NCI-H1436 (cell line): Measurements from ENCODE around the gene MED13L.
"Not testable (repeated sequence)": the region's sequence is repeated elsewhere in the genome, so short reads cannot be mapped to it uniquely, and the experiment has no call there.

Source experiments
- DNase-seq: peaks from one replicate; lab custom pipeline; 2025; lab: John Stamatoyannopoulos, UW

The MED13L gene

DNA sequence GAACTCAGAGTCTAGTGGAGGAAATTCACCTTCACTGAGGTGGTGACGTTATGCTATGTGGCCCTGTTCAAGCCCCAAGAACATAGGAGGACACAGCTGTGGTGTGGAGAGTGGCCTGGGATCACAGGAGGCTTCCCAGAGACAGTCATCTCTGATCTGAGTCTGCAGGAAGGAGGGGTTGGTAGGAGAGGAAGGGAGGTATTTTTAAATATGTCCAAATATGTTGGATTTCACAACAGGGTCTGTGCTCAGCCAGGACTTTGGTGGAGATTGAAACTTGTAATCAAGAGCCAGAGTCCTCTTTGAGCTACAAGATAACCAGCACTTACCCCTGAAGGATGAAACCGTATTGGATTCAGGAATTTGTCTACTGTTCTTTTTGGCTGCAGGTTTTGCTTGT lies 26.4 kb upstream of the MED13L start:
- no peak for DNase-seq

GRCh38 chr12:116303066-116303465 lies 25.6 kb upstream of the MED13L start:
- DNase-seq = no peak

- no peak for DNase-seq
These were observed 24.9 kb upstream of the MED13L start for GRCh38 chr12:116302166-116303058.

DNA sequence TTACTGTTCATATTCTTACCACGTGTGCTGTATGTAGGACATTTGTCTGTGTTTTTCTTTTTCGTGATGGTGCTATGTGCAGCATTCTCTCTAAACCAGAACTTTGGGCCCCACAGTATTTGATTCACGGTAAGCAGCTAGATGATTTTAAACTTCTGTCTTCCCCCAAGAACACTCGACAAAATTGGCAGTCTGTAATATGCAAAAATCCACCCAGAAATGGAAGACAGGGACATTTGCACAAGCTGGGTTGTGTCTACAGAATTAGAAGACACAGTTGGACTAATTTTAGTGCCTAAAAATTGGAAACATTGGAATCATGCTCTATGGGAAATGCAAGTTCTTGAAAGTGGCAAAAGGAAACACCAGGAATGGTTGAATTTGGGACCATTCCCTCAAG lies 24.1 kb upstream of the MED13L start:
- DNase-seq = no peak

DNA sequence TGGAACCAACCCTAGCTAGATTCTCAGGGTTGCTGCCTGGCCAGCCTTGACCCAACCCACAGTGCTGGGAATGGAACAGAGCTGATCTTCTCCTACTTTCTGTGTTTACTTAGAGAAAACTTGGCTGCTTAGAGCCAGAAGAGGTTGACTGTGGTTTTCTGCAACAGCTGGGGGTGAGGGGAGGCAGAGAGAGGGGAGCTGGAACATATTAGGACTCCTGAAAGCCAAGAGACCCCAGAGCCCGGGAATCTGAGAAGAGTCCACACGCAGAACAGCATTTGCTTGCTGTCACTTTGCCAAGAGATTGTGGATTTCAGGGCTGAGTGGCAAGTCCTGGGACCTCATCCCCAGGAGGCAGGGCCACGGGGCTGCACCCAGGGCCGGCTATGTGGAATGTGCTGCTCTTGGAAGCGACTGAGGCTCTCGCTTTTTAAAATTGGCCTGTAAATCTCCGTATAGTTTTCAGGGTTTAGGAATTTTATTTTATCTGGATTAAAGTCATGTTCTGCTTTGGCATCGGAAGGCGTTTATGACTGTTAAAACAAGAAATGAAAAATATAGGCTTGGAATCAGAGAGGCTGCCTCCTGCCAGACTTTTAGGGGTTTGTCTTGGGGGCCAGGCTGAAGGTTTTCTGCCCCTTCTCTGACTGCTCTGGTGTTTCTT lies 22.3 kb upstream of the MED13L start:
- DNase-seq = no peak

DNA sequence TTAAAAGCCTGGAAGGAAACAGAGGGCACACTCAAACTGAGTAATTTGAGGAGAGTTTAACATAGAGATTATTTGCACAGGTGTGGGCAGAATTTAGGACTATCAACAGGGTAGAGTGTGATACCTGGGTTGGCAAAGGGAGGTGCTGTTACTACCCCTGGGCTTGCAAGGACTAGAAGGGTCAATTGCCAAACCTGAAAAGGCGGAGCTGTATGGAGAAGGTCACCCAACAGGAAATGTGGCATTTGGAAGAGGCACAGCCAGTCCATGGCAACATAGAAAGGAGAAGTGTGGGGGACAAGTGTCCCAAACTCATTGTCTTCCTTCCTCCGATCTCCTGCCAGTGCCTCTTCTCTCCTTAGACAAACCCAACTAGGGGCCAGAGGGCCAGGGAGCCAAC lies 21.6 kb upstream of the MED13L start:
- no peak for DNase-seq

DNA sequence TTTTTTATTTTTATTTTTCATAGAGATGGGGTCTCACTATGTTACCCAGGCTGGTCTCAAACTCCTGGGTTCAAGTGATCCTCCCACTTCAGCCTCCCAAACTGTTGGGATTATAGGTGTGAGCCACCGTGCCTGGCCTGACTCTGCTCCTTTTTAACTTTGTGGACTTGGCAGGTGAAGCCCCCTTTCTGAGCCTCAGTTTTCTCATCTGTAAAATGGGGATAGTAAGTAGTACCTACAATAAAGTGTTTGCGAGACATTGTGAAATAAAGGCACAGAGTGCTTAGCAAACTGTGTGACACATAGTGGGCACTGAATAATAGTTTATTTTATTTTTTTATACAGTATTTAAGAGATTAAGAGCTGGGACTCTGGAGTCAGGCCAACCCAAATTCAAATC lies 21.1 kb upstream of the MED13L start:
- DNase-seq = no peak

DNA sequence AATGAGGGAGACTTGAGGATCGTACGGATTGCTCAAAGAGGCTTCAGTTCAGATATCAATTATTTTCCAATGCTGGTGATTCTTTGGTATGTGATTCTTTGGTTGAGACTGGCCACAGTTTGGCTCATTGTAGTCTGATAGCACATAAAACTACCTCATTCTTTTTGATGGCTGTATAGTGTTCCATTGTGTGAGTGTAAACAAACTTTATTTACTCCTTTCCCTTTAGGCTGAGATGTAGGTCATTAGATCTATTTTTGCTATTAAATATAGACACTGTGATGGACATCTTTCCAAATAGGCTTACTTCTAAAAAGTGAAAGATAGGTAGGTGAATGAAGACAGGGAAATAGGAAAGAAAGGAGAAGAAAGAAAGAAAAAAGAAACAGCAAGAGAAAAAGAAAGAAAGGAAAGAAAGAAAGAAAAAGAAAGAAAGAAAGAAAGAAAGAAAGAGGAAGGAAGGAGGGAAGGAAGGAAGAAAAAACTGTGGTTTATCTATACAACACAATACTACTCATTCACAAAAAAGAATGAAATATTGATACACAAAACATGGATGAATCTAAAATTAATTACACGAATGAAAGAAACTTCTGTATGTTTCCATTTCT lies 19.8 kb upstream of the MED13L start:
- DNase-seq = no peak

DNA sequence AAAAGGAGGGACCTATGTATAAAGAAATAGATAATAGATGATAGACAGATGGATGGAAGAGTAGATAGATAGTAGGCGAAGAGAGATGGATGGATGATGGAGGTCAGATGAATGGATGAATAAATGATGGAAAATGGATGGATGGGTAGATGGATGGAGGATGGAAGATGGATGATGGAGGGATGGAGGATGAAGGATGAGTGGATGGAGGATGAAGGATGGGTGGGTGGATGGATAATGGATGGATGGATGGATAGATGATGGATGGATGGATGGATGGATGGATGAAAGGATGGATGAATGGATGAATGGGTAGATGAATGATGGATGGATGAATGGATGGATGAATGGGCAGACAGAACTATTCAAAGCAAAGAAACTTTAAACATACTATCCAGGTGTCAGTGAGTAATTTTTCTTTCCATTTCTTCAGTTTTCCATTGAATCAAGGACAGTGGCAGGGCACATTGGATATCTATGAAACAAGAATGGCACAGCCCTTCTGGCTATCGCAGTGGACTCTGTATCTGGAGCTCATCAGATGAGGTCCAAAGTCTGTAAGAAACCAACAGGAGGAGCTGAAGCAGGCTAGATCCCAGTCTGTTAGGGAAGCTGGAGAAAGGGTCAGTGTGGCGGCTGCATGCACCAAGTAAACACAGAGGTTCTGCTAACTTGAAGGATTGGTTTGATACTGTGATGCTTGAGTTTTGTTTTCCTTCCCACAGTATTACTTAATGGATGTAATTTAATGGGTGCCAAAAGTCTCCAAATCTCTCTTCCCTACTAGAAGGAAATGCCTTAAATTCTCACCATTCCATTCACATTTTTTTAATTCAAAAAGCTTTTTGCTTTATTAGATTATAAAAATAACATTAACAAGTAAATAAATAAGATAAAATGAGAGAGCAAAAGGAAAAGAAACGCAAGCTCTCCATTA lies 18.1 kb upstream of the MED13L start:
- no peak for DNase-seq

DNA sequence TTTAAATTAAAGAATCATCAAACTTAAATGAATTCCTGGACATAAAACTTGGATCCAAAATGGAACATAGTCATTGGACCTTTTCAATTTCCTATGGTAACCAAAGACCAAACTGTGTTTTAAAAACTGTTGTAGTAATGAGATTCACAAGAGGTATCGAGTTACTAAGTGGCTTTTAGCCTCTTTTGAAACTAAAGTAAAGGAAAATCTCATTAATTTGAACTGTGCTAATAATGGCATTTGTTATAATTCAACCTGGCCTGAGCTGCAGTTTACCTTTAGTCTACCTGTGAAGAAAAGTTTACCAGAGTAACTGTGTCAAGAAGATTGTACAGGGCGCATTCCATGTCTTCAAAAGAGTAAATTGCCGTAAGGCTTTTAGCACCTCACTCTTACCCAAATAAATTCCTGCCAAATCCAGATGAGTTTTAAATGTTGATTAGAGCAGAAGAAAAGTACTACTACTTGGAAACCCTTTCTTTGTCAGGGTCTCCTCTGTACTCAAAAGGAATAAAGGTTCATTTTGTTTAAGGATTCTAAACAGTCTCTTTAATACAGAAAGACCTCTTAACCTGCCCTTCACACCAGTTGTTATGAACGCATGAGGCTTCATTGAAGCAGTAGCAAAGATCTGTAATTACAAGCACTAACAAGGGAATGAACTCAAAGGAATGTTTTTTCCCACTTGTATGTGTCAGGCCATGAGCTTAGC lies 17.1 kb upstream of the MED13L start:
- no peak for DNase-seq

- DNase-seq = no peak
These were observed 16.4 kb upstream of the MED13L start for GRCh38 chr12:116293687-116294453.

GRCh38 chr12:116291218-116291617 lies 13.7 kb upstream of the MED13L start:
- DNase-seq = no peak

GRCh38 chr12:116288735-116289134 lies 11.2 kb upstream of the MED13L start:
- no peak for DNase-seq

DNA sequence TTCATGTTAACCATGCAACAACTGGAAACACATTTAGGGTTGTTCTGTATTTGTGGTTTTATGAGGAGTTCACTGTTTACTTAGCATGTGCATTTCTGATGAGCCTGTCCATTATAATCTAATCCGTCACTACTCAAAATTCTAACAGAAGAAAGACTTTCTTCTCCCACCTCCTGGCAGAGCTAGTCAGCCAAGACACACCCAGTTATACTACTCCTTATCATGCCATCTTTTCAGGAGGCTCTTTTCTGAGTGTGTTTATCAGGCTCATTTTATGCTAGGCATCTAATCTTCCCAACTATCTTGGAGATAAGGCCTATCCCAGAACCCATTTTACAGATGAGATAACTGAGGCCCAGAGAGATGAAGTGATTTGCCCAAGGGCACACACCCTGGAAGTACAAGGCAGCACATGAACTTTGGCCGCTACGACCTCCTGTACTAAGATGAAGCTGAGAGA lies 10.4 kb upstream of the MED13L start:
- DNase-seq = no peak

GRCh38 chr12:116284396-116284795 lies 6.9 kb upstream of the MED13L start:
- no peak for DNase-seq

GRCh38 chr12:116283881-116284280 lies 6.4 kb upstream of the MED13L start:
- not testable (repeated sequence) for DNase-seq

DNA sequence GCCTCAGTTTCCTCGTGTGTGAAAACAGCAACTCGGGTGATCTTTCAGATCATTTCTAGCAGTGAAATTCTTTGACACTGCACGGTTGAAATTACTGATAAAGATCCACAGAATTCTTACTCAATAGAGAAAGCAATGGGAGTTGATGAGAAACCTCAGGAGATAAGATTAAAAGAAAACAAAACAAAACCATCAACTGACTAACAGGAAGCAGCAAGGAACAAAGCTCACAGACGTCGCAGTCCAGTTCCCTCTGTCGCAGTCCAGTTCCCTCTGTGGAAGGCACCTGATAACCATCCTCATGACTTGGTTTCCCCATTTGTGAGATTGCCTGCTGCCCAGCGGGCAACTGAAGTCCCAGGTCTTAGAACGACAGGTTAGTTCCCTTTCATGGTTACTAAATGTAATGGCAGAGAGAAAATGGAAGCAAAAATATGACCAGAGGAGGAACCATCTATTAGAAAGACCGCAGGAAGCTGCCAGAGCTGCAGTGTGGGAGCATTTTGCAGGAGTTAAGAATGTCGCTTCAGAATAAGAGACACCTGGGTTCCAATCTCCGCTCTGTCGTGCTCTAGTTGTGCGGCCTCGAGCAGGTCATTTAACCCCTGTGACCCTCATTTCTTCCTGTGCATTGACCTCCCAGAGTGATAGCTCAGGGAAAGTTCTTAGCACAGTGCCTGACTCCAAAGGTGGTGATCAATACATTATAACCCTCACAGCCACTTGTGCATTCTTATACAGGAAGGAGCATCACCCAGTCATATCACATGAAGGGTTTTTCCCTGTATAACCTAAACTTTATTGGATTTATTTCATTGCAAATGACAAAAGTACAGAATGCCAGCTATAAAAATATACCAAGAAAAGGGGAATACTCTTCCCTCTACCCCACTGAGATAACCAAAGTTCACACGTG lies 5.1 kb upstream of the MED13L start:
- no peak for DNase-seq

GRCh38 chr12:116280595-116281290 lies 3.2 kb upstream of the MED13L start:
- DNase-seq = no peak

- no peak for DNase-seq
These were observed 1.2 kb upstream of the MED13L start for GRCh38 chr12:116278667-116279066.
